ENCODE results near the gene MAP3K12. TPM values are rescaled to one million over a fixed set of nuclear protein-coding genes. Genes with fewer than 3 reads are reported as not detected.

Gene MAP3K12
- total and polyA plus RNA-seq, 2 experiments from 2014 or later: 6.6 to 17.9 TPM

DNA sequence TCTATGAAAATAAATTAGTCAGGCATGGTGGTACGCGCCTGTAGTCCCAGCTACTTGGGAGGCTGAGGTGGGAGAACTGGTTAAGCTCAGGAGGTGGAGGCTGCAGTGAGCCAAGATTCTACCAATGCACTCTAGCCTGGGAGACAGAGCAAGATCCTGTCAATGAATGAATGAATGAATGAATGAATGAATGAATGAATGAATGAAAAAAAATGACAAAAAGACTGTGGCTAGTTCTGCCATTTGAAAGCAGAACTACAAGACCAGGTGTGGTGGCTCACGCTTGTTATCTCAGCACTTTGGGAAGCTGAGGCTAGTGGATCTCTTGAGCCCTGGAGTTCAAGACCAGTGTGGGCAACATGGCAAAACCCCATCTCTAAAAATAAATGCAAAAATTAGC, 40.3 kb upstream of the MAP3K12 start:
- Histone ChIP-seq H4K20me1 (replicated peaks; ENCODE audit: insufficient read depth) (no peaks in the 10 kb centered on the region; the same call in 1 of the 2 replicates), H3K4me2 (no peak overlapping the region), H3K4me1 (ENCODE audit: insufficient read depth) (peaks cover 4% of the 10 kb centered on the region; the same call in 1 of the 2 replicates), H3F3A (replicated peaks; ENCODE audit: low read depth) (0 out of 2 replicates have a peak, but pooled peaks cover 5% of the 10 kb centered on the region), H3K4me3 (no peak overlapping the region), H3K27me3 (ENCODE audit: insufficient read depth) (no peaks in the 10 kb centered on the region), H3K36me3 (ENCODE audit: insufficient read depth) (peaks cover 18% of the 10 kb centered on the region; the same call in 1 of the 2 replicates), H3K79me2 (replicated peaks; ENCODE audit: insufficient read depth) (no peaks in the 10 kb centered on the region), H3K27ac (ENCODE audit: low read depth) (no peak overlapping the region), H3K9me2 (ENCODE audit: insufficient read depth) (no peaks in the 10 kb centered on the region), H2AFZ (no peak overlapping the region)
- peaks cover 9% of the 10 kb centered on the region; the same call in 2 of the 3 replicates for H3K4me1 Mint-ChIP-seq
- no peaks in the 10 kb centered on the region for H3K9me3 Mint-ChIP-seq
- H3K27me3 Mint-ChIP-seq (ENCODE audit: insufficient read depth, low read depth, poor library complexity): no peaks in the 10 kb centered on the region
- DNase-seq (ENCODE audit: low spot score) (no peak), ATAC-seq (no peak)
- no peak overlapping the region for H3K4me3 Mint-ChIP-seq
- H3K36me3 Mint-ChIP-seq (ENCODE audit: low read depth): peaks cover 4% of the 10 kb centered on the region; the same call in 1 of the 3 replicates
- no peak overlapping the region for H3K27ac Mint-ChIP-seq
- TF ChIP-seq, protein P1, sequence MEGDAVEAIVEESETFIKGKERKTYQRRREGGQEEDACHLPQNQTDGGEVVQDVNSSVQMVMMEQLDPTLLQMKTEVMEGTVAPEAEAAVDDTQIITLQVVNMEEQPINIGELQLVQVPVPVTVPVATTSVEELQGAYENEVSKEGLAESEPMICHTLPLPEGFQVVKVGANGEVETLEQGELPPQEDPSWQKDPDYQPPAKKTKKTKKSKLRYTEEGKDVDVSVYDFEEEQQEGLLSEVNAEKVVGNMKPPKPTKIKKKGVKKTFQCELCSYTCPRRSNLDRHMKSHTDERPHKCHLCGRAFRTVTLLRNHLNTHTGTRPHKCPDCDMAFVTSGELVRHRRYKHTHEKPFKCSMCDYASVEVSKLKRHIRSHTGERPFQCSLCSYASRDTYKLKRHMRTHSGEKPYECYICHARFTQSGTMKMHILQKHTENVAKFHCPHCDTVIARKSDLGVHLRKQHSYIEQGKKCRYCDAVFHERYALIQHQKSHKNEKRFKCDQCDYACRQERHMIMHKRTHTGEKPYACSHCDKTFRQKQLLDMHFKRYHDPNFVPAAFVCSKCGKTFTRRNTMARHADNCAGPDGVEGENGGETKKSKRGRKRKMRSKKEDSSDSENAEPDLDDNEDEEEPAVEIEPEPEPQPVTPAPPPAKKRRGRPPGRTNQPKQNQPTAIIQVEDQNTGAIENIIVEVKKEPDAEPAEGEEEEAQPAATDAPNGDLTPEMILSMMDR (conservative IDR thresholded peaks at IDR 0.05; ENCODE audit: low read depth in 2 of 2): no peak
- TF ChIP-seq NANOG (IDR thresholded peaks at IDR 0.05; ENCODE audit: borderline replicate concordance) (no peak), STAT1 (IDR thresholded peaks at IDR 0.05; ENCODE audit: unreplicated experiment) (no peak)

DNA sequence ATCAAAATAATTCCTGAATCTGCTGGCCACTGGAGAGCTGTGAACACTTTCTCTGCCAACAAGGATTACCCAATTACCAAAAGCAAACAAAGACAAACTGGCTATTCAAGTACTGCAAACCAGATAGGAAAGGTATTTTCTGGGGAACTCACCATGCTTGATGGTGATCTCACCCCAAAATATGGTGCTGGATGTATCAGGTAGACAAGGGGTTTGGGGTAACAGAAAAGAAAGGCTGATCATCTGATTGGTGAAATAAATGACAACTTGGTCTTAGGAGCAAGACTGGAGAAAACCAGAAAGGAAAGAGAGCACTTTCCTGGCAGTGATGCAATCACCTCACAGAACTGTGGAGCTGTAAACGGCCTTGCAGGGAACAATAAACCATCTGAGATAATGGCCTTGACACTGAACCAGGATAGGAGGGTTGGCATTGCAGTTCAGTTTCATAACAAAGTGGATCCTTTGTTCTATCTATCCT, 39.0 kb upstream of the MAP3K12 start:
- peak overlapping the region; percentile 38; the same call in 1 of the 2 replicates for H3K27ac Mint-ChIP-seq
- H3K4me2 ChIP-seq: no peak overlapping the region
- DNase-seq (ENCODE audit: low spot score): no peak
- TF ChIP-seq EZH2phosphoT487 (IDR thresholded peaks at IDR 0.05; ENCODE audit: unreplicated experiment) (no peak), NANOG (IDR thresholded peaks at IDR 0.05; ENCODE audit: borderline replicate concordance) (no peak), STAT1 (IDR thresholded peaks at IDR 0.05; ENCODE audit: unreplicated experiment) (no peak), POLR2AphosphoS5 (IDR thresholded peaks at IDR 0.05; ENCODE audit: low read depth) (no peak), ZNF114 (CRISPR knock-in tag; IDR thresholded peaks at IDR 0.05) (no peak)
- TF ChIP-seq, protein P2, sequence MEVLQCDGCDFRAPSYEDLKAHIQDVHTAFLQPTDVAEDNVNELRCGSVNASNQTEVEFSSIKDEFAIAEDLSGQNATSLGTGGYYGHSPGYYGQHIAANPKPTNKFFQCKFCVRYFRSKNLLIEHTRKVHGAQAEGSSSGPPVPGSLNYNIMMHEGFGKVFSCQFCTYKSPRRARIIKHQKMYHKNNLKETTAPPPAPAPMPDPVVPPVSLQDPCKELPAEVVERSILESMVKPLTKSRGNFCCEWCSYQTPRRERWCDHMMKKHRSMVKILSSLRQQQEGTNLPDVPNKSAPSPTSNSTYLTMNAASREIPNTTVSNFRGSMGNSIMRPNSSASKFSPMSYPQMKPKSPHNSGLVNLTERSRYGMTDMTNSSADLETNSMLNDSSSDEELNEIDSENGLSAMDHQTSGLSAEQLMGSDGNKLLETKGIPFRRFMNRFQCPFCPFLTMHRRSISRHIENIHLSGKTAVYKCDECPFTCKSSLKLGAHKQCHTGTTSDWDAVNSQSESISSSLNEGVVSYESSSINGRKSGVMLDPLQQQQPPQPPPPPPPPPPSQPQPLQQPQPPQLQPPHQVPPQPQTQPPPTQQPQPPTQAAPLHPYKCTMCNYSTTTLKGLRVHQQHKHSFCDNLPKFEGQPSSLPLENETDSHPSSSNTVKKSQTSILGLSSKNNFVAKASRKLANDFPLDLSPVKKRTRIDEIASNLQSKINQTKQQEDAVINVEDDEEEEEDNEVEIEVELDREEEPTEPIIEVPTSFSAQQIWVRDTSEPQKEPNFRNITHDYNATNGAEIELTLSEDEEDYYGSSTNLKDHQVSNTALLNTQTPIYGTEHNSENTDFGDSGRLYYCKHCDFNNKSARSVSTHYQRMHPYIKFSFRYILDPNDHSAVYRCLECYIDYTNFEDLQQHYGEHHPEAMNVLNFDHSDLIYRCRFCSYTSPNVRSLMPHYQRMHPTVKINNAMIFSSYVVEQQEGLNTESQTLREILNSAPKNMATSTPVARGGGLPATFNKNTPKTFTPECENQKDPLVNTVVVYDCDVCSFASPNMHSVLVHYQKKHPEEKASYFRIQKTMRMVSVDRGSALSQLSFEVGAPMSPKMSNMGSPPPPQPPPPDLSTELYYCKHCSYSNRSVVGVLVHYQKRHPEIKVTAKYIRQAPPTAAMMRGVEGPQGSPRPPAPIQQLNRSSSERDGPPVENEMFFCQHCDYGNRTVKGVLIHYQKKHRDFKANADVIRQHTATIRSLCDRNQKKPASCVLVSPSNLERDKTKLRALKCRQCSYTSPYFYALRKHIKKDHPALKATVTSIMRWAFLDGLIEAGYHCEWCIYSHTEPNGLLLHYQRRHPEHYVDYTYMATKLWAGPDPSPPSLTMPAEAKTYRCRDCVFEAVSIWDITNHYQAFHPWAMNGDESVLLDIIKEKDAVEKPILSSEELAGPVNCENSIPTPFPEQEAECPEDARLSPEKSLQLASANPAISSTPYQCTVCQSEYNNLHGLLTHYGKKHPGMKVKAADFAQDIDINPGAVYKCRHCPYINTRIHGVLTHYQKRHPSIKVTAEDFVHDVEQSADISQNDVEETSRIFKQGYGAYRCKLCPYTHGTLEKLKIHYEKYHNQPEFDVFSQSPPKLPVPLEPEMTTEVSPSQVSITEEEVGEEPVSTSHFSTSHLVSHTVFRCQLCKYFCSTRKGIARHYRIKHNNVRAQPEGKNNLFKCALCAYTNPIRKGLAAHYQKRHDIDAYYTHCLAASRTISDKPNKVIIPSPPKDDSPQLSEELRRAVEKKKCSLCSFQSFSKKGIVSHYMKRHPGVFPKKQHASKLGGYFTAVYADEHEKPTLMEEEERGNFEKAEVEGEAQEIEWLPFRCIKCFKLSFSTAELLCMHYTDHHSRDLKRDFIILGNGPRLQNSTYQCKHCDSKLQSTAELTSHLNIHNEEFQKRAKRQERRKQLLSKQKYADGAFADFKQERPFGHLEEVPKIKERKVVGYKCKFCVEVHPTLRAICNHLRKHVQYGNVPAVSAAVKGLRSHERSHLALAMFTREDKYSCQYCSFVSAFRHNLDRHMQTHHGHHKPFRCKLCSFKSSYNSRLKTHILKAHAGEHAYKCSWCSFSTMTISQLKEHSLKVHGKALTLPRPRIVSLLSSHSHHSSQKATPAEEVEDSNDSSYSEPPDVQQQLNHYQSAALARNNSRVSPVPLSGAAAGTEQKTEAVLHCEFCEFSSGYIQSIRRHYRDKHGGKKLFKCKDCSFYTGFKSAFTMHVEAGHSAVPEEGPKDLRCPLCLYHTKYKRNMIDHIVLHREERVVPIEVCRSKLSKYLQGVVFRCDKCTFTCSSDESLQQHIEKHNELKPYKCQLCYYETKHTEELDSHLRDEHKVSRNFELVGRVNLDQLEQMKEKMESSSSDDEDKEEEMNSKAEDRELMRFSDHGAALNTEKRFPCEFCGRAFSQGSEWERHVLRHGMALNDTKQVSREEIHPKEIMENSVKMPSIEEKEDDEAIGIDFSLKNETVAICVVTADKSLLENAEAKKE (CRISPR knock-in tag; IDR thresholded peaks at IDR 0.05): no peak
- TF ChIP-seq, protein P3, sequence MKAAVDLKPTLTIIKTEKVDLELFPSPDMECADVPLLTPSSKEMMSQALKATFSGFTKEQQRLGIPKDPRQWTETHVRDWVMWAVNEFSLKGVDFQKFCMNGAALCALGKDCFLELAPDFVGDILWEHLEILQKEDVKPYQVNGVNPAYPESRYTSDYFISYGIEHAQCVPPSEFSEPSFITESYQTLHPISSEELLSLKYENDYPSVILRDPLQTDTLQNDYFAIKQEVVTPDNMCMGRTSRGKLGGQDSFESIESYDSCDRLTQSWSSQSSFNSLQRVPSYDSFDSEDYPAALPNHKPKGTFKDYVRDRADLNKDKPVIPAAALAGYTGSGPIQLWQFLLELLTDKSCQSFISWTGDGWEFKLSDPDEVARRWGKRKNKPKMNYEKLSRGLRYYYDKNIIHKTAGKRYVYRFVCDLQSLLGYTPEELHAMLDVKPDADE (IDR thresholded peaks at IDR 0.05): no peak
- TF ChIP-seq, protein P1 (conservative IDR thresholded peaks at IDR 0.05; ENCODE audit: low read depth in 2 of 2): no peak

More for the DNA sequence above, 39.0 kb upstream of the MAP3K12 start:
- H3K9me3 Mint-ChIP-seq: no peaks in the 10 kb centered on the region
- Histone ChIP-seq H3K9me2 (ENCODE audit: insufficient read depth) (no peaks in the 10 kb centered on the region), H4K20me1 (replicated peaks; ENCODE audit: insufficient read depth) (no peaks in the 10 kb centered on the region; the same call in 1 of the 2 replicates), H3K79me2 (replicated peaks; ENCODE audit: insufficient read depth) (no peaks in the 10 kb centered on the region), H3K4me3 (no peak overlapping the region), H3K27ac (ENCODE audit: low read depth) (no peak overlapping the region; the same call in 1 of the 2 replicates), H3K4me1 (ENCODE audit: insufficient read depth) (no peaks in the 10 kb centered on the region), H2AFZ (no peak overlapping the region), H3K27me3 (ENCODE audit: insufficient read depth) (no peaks in the 10 kb centered on the region), H3F3A (replicated peaks; ENCODE audit: low read depth) (0 out of 2 replicates have a peak, but pooled peaks cover 3% of the 10 kb centered on the region), H3K36me3 (ENCODE audit: insufficient read depth) (peaks cover 20% of the 10 kb centered on the region; the same call in 1 of the 2 replicates)
- H3K4me1 Mint-ChIP-seq: no peaks in the 10 kb centered on the region
- ATAC-seq: no peak
- H3K36me3 Mint-ChIP-seq (ENCODE audit: low read depth): peaks cover 4% of the 10 kb centered on the region; the same call in 1 of the 3 replicates
- H3K27me3 Mint-ChIP-seq (ENCODE audit: insufficient read depth, low read depth, poor library complexity): no peaks in the 10 kb centered on the region
- no peak overlapping the region for H3K4me3 Mint-ChIP-seq

All from GM23338 (cell line).